CD4-positive, alpha-beta T cell treated with Interleukin-17A for 1 hour (primary cell): Measurements from ENCODE around the gene FOXI1.

Experiments used
- DNase-seq: peaks from one replicate; pipeline ENCODE4 v3.0.0-alpha.2; 2020

The FOXI1 gene

DNA sequence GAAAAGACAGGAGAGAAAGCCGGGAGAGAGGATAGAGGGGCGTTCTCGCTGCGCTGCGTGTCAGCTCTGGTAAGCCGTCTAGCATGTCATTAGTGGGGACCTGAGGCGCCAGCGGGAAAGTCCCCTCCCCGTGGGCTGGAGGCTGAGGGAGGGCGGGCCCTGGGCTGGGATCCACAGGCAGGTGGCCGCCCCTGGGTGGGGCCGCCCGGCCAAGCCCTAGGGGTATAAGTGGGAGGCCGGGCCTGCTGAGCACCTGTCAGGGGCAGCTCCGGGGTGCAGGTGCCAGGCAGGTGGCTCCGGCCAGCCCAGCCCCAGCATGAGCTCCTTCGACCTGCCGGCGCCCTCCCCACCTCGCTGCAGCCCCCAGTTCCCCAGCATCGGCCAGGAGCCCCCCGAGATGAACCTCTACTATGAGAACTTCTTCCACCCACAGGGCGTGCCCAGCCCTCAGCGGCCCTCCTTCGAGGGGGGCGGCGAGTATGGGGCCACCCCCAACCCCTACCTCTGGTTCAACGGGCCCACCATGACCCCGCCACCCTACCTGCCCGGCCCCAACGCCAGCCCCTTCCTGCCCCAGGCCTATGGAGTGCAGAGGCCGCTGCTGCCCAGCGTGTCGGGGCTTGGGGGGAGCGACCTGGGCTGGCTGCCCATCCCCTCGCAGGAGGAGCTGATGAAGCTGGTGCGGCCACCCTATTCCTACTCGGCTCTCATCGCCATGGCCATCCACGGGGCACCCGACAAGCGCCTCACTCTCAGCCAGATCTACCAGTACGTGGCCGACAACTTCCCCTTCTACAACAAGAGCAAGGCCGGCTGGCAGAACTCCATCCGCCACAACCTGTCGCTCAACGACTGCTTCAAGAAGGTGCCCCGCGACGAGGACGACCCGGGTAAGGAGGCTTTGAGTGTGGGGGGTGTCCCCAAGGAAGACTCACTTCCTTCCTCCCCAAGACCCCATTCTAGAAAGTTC is at the start of gene FOXI1:
Gene FOXI1 (plus strand): TSS at position 256 of the 970 bp plus-strand sequence. CDS start 61 bp downstream, at position 317.
- DNase-seq, result no peak

DNA sequence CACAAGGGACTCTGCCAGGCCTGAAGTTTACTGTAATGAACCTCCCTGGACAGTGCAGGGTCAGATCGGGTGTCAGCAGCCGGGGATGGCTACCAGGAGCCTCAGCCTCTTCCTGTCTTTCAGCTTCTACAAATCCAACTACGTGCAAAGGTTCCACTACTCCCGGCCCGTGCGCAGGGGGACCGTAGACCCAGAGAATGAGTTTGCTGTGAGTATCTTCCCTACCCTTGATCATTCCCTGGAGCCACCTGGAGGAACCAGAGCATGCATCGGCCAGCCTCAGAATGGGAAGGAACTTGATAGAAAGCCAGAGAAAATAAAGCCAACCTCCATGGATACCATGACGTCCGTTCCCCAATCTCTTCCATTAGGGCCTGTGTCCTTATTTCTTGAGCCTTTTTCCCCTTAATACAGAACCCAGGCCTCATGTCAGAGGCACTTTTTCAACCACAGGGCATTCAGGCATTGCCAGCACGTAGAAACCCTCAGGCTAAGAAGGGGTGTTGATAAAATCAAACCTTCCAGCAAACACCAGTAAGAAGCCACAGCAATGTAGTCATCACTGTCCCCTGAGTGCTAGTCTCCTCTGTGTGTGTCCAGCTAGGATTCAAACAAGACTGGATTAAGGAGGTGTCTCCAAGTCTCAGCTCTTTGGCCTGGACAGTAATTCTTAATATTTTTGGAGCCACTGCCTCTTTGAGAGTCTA is 49.0 kb upstream of the FOXI1 start:
- no peak for DNase-seq

DNA sequence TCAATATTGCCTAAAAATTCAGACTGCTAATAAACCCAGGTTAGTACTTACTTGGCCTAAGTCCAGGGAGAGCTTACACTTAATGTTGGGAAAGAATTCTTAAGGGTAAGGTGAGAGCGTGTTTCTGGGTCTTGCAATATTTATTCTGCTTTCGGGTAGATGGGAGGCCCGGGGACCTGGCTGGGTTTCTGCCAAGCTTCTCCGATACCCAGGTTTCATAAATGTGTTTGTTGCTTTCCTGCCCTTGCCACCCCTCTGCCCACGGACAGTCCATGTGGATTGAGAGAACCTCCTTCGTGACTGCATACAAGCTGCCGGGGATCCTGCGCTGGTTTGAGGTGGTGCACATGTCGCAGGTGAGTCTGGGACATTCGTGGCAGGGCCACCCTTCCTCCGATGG is 48.4 kb upstream of the FOXI1 start:
- DNase-seq, result no peak

GRCh38 chr5:170059221-170059620 is 46.5 kb upstream of the FOXI1 start:
- DNase-seq, result no peak

GRCh38 chr5:170067152-170067551 is 38.5 kb upstream of the FOXI1 start:
- DNase-seq, result no peak

DNA sequence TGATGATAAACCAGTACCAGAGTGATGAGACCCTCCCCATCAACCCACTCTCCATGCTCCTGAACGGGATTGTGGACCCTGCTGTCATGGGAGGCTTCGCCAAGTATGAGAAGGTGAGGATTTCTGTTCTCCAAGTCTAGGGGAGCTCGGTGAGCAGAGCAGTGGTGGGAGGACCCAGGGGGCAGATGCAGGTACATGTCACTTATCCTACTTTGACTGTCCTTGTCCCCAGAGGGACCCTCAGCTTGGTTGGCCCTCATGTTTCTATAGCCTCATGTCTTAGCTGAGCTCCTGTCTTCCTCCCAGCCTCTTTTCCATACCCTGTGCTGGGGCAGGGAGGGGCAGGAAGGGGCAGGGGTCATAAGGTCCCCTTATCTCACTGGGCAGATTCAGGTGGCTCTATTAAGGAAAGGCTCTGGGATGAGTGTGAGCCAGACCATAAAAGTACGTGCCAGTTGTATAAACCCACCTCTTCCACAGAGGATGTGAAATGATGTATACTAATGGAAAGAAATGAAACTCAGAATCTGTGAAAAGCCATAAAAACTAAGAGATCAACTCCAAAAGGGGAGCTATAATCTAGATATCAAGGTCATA is 38.0 kb upstream of the FOXI1 start:
- no peak for DNase-seq

DNA sequence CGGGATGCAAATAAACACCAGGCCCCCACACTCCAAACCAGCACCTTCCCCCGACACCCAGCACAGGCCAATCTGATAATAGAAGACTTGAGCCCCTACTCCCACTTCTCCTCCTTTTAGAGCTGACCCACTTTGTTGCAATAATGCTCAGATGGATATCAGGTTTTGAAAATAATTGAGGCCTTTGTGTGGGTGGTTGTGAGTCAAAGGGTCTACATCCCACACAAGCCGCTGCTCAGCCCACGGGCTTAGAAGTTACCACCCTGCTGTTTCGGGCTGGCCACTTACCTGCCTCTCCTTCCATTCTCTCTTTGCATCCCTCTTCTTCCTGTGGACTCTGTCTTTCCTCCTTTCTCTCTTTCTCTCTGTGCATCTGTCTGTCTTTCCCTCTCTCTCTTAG is 36.2 kb upstream of the FOXI1 start:
- no peak for DNase-seq

- DNase-seq, result no peak
Observed at GRCh38 chr5:170070556-170071412, 34.9 kb upstream of the FOXI1 start.

DNA sequence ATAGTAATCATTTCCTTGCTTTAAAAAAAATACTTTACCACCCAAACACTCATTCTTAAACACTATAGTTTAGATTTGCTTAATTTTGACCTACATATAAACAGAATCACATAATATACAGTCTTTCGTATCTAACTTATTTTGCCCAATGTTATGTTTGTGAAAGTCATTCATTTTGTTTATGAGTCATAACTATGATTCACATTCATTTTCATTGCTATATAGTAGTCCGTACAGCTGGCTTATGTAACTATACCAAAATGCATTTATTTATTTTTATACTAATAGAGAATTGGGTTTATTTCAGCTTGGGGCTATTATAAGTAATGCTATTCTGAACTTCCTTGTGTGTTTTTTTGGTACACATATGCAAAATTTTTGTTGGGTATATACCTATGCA is 33.9 kb upstream of the FOXI1 start:
- DNase-seq, result no peak

DNA sequence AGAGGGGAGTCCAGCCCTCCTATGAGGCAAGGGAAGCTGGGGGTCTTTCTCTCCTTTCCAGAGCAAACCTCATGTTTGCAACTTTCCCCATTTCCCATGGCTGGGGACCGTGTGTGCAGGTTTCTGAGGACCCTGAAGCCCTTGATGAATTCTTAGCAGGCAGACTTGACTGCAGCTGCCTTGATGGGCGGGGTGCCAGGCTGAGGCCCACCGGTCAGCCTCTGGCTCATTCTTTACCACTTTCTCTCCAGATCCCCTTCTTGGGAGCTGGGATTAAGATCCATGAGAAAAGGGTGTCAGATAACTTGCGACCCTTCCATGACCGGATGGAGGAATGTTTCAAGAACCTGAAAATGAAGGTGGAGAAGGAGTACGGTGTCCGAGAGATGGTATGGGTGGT is 30.0 kb upstream of the FOXI1 start:
- DNase-seq, result no peak

DNA sequence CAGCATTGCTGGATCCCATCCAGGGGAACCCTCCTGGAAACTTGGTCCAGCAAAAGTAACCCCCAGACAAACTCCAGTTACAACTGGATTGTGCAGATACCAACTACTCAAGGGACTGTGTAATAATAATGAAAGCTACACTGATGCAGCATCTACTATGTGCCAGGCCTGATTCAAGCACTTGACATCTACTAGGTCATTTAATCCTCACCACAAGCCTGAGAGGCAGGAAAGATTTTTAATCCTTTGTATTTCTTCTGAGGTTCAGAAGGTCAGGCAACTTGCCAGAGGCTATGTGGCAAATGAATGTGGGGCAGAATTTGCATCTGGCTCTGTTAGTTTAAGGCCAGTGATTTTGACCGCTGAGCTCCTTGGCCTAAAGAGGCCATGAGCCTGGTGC is 29.5 kb upstream of the FOXI1 start:
- no peak for DNase-seq

- DNase-seq, result no peak
Observed at GRCh38 chr5:170076739-170077138, 29.0 kb upstream of the FOXI1 start.

GRCh38 chr5:170077526-170077925 is 28.2 kb upstream of the FOXI1 start:
- no peak for DNase-seq

DNA sequence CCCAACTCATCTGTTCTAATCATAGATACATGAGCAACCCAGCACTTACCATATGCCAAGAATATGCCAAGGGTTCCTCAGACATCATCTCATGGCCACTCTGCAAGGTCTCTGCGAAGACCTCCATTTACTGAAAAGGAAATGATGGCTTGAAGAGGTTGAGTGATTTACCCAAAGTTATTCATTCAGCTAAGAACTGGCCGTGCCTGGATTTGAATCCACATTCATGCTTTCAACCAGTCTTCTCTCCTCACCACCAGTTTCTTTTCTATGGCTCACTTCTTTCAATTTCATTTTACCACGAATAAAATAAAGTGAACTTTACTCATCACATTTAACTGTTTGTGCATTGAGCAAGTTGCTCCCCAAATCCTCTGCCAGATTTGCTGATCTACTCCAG is 27.2 kb upstream of the FOXI1 start:
- no peak for DNase-seq

GRCh38 chr5:170078931-170079330 is 26.8 kb upstream of the FOXI1 start:
- no peak for DNase-seq

- DNase-seq, result no peak
Observed at GRCh38 chr5:170080217-170080616, 25.5 kb upstream of the FOXI1 start.

GRCh38 chr5:170080786-170081445 is 24.8 kb upstream of the FOXI1 start:
- no peak for DNase-seq

GRCh38 chr5:170081616-170082015 is 24.1 kb upstream of the FOXI1 start:
- DNase-seq, result no peak

DNA sequence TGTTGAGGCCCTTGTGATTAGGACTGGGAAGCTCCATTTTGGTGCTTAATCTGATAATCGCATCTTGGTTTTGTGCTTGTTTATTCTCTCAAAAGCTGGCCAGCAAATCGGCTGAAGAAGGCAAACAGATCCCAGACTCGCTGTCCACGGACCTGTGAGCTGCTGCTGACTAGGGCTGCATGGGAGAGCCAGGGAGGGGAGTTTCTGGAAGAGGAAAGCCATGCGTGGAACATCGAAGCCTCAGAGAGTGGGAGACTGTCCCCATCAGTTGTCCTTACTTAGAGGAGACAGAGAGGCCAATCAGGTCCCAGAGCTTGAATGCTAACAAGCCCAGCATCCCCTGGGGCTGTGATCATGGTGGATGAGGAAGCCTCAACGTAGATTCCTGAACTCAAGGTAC is 23.0 kb upstream of the FOXI1 start:
- no peak for DNase-seq

DNA sequence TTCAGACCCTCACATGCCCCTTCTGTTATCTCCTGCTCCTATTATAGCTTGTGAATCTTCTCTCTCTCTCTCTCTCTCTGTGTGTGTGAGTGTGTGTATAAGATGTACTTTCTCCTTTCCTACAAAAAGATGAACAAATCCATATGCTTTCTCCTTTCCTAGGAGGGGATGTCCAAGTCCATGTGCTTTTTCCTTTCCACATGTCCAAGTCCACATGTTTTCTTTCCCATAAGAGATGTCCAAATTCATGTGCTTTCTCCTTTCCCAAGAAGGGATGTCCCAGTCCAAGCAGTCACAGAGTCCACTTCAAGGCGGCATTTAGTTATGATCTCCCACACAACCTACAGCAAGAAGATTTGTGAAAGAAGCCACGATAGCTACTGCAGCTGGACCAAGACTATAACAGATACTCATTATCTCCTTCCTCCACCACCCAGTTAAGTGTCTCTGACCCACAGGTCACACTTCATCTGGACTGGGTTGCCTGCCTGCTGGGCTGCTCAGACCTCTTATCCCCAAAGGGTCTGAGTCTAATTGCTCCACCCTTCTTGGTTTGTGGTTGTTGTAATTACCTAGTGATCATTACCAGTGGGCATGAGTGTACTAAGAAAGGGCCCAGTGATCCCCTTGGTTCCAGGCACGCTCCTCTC is 18.4 kb upstream of the FOXI1 start:
- DNase-seq, result no peak

DNA sequence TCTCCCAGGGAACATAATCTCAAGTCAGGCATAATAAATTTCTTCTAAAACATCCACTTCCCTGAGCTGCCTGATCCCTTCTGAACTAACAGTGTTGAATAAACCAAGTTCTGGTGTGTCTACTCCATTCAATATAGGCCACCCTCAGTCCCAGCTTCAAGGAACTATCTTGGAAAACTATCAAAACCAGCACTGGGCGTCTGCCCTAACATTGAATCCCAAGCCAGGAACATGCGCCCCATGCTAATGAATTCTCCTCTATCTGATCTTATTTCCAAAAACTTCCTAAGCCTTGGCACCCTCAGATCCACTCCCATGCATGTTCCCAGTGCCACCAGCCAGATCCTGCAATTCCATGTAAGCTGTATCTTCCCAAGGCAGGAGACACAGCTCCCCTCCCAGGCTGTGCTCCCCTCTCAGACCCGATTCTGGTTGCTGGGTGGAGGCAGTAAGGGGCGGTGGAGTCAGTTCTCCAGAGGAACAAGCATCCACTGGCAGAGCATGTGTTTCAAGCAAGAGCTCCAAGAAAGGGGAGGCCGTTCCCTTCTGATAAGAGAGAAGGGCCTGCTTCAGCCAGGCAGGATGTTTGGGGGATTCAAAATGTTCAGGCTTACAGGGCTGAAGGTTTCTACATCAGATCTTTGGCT is 13.1 kb upstream of the FOXI1 start:
- no peak for DNase-seq
